Panc1 (cell line): Measurements from ENCODE around the gene THAP4.

Source experiments
- POLR2AphosphoS5 ChIP-seq: IDR thresholded peaks from 2 replicates; pipeline ENCODE4 v1.6.1; 2012; ENCODE audit warnings: mild to moderate bottlenecking, low read depth, low read length, moderate library complexity
- TCF7L2 ChIP-seq: IDR thresholded peaks from 2 replicates; pipeline ENCODE4 v1.6.1; 2011; ENCODE audit warnings: mild to moderate bottlenecking, low read depth, low read length, inconsistent platforms
- TF ChIP-seq, protein P1 (sequence below): fragments of 450-650 bp; IDR thresholded peaks from 2 replicates; pipeline ENCODE4 v1.5.1; 2017; ENCODE audit warnings: mild to moderate bottlenecking

DNA sequence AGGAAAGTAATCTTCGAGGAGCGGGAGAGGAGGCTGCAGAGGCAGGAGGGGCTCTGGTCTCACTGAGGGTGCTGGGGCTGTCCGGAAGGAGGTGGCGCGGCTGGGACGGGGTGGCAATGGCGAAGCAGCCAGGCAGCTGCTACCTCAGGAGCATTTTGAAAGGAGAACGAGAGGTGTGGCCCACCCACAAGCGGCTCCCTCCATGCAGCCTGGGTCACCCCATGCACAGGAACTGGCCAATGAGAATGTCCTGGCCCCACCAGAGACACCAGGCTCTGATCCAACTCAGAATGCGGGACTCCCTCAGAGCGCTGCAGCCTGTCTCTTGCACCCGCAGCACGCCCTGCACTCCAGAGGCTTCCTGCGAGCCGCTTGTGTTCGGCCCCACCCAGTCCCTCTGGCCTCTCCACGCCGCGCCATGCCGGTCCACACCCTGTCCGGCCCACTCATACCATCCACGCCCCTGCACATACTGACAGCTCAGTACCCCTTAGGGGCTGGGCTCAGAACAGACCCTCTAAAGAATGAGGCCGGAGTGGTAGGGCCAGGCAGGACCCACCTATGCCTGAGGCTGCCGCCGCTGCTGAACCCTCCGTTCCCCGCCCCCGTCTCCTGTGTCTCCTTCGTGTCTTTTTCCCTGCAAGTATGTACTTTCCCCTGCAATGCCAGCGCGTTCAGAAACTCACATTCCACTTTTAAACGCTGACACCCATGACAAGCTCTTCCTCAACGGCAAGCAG, 84.8 kb downstream of the THAP4 start:
- TF ChIP-seq TCF7L2 (no peak), POLR2AphosphoS5 (no peak)
- TF ChIP-seq, protein P1, sequence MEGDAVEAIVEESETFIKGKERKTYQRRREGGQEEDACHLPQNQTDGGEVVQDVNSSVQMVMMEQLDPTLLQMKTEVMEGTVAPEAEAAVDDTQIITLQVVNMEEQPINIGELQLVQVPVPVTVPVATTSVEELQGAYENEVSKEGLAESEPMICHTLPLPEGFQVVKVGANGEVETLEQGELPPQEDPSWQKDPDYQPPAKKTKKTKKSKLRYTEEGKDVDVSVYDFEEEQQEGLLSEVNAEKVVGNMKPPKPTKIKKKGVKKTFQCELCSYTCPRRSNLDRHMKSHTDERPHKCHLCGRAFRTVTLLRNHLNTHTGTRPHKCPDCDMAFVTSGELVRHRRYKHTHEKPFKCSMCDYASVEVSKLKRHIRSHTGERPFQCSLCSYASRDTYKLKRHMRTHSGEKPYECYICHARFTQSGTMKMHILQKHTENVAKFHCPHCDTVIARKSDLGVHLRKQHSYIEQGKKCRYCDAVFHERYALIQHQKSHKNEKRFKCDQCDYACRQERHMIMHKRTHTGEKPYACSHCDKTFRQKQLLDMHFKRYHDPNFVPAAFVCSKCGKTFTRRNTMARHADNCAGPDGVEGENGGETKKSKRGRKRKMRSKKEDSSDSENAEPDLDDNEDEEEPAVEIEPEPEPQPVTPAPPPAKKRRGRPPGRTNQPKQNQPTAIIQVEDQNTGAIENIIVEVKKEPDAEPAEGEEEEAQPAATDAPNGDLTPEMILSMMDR: no peak
